GM18517 (cell line): ENCODE data around the gene ABCA5.
"Not testable (repeated sequence)": the region's sequence is repeated elsewhere in the genome, so short reads cannot be mapped to it uniquely, and the experiment has no call there.

Experiments used
- ATAC-seq: cut with Tn5 transposase; IDR thresholded peaks from one replicate; pipeline ENCODE4 v1.9.1; 2021; ENCODE audit warnings: mild to moderate bottlenecking, moderate library complexity; ENCODE audit not compliant: unreplicated experiment

The ABCA5 gene

GRCh38 chr17:69222707-69223258, 104.2 kb downstream of the ABCA5 start:
- no peak for ATAC-seq

DNA sequence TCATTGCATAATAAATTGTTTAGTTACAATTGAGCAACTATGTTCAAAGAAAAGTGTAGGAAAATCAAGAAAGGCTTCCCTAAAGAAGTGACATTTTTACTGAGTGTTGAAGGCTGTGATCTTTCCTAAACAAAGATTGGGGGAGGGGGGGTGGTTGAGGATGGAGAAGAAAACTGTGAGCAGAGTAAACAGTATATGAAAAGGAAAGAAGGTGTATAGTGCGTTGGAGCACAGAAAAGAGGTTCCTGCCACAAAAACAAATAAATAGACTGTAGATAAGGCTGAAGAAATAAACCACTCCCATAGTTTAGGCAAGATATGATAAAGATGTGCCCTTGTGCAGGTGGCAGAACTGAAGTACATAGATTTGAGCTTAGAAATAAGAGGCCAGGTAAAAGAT, 106.8 kb downstream of the ABCA5 start:
- ATAC-seq = no peak

- ATAC-seq = no peak
Measured at GRCh38 chr17:69218986-69219385, 107.9 kb downstream of the ABCA5 start.

DNA sequence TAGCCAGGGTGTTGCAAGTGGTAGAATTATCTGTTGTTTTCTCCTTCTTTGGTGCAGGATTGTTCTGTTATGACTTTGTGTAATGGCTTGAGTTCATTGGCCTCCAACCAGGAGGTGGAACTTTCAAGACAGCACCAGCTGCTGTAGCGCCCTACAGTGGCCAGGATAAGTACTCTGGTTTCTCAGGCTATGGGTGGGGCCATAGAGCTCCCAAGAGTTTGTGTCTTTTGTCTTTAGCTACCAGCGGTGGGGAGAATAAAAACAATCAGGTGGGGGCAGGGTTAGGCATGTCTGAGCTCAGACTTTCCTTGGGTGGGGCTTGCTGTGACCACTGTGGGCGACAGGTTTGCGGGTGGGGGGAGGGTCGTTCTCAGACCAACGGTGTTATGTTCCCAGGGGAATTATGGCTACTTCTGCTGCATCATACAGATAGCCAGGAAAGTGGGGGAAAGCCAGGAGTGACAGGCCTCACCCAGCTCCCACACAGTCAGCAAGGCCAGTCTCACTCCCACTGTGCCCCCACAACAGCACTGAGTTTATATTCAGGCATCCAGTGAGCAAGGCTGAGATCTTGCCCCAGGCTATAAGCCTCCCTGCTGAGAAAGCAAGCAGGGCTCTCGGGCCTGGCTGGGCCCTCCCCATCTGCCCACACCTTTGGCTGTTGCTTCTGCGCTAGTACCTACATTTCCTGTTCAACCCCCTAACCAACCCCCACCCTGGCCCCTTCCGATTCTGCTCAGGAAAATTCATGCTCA, 113.7 kb downstream of the ABCA5 start:
- ATAC-seq = no peak

GRCh38 chr17:69208640-69209039, 118.3 kb downstream of the ABCA5 start:
- no peak for ATAC-seq

- ATAC-seq = no peak
Measured at GRCh38 chr17:69207151-69207550, 119.8 kb downstream of the ABCA5 start.

- ATAC-seq = no peak
Measured at GRCh38 chr17:69198238-69198637, 128.7 kb downstream of the ABCA5 start.

- ATAC-seq = not testable (repeated sequence)
Measured at GRCh38 chr17:69196105-69196653, 130.8 kb downstream of the ABCA5 start.
